T-helper 2 cell treated with Interferon-gamma antibody and Interleukin-4, amounts not matched to agents 5 μg/mL and 100 μg/mL, for 36 hours (primary cell): ENCODE results near the gene IL22.
A peak's percentile ranks its signal among the peaks of the same experiment; 100 is the strongest.

Experiments
- DNase-seq: peaks from one replicate; pipeline ENCODE4 v3.0.0; 2021; ENCODE audit warnings: low spot score
- H3K27ac Mint-ChIP-seq: one replicate; pipeline ENCODE4 v1.8.0; 2021; ENCODE audit warnings: mild to moderate bottlenecking, mixed read lengths
- H3K27me3 Mint-ChIP-seq: one replicate; pipeline ENCODE4 v1.8.0; 2021; ENCODE audit warnings: low read depth, mixed read lengths
- H3K36me3 Mint-ChIP-seq: one replicate; pipeline ENCODE4 v1.8.0; 2021; ENCODE audit warnings: low read depth, mixed read lengths
- H3K4me1 Mint-ChIP-seq: one replicate; pipeline ENCODE4 v1.8.0; 2021; ENCODE audit warnings: low read depth, mixed read lengths
- H3K4me3 Mint-ChIP-seq: one replicate; pipeline ENCODE4 v1.8.0; 2022; ENCODE audit warnings: mild to moderate bottlenecking, moderate library complexity, mixed read lengths
- H3K9me3 Mint-ChIP-seq: one replicate; pipeline ENCODE4 v1.8.0; 2021; ENCODE audit warnings: mixed read lengths

Gene IL22

DNA sequence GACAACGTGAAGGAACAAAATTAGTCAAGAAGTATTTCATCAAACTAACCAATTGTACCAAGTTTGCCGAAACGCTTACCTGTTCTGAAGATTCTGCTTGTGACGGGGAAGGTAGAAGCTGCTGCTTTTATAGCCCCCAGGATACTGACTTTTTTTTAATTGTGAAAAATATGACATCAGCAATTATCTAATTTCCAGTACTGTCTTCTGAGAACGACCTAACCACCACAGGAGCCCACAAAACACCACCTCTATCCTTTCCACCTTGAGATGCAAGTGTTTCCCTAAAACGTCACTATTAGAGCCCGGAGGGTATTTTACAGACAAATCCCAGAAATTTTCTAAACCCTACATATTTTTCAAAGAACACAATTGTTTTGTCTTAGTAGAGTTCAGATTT, at the start of gene IL22:
Gene IL22, minus strand, starts transcription at position 101 of the 400 bp plus-strand sequence. CDS start 156 bp downstream, outside the sequence.
- no peaks in the 10 kb centered on the region for H3K36me3 Mint-ChIP-seq
- no peak within 1 kb of the TSS for H3K27ac Mint-ChIP-seq
- peaks cover 1% of the 10 kb centered on the region for H3K4me1 Mint-ChIP-seq
- peaks cover 71% of the 10 kb centered on the region for H3K27me3 Mint-ChIP-seq
- no peak for DNase-seq
- no peaks in the 10 kb centered on the region for H3K9me3 Mint-ChIP-seq
- H3K4me3 Mint-ChIP-seq, result no peak within 1 kb of the TSS

DNA sequence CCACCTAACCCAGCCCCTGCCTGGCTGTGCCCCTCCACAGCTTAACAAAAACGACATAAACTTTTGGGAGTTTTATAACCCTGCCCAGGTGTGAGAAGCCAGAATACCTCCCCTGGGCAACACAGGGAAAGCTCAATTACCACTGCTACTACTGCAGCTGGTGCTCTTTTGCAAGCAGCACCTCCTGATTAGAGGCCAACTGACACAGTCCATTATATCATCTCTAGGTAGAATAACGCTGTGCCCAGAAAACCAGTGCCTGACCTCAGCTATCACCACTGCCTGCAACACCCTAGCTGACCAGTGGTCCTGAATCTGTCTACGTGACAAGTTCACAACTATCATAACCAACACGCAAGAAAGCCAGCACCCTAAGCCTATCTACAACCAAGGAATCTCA, 44.5 kb upstream of the IL22 start:
- no peak for DNase-seq
- peaks cover 56% of the 10 kb centered on the region for H3K36me3 Mint-ChIP-seq
- H3K4me1 Mint-ChIP-seq, result no peaks in the 10 kb centered on the region
- no peak overlapping the region for H3K4me3 Mint-ChIP-seq
- H3K27me3 Mint-ChIP-seq, result peaks cover 13% of the 10 kb centered on the region
- no peak overlapping the region for H3K27ac Mint-ChIP-seq
- peaks cover 14% of the 10 kb centered on the region for H3K9me3 Mint-ChIP-seq

DNA sequence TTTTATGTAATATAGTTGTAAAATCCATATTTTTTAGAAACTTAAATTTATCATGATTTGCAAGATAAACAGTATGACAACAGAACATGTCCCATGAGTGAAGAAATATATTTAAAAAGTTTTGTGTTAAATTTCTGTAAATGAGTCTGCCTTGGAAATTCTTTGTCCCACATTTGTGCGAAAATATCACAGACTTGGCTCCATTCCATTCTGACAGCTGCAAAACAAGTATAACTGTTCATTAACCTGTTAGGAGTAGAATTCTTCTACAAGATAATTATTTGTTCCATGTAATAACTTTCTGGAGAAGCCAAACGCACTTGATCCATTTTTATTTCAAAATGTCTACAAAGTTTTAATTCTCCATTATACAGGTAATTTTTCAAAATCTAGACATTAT, 40.8 kb upstream of the IL22 start:
- Mint-ChIP-seq H3K9me3 (peaks cover 3% of the 10 kb centered on the region), H3K27ac (no peak overlapping the region), H3K4me1 (peaks cover 23% of the 10 kb centered on the region), H3K27me3 (peaks cover 13% of the 10 kb centered on the region), H3K4me3 (no peak overlapping the region), H3K36me3 (peaks cover 27% of the 10 kb centered on the region)
- DNase-seq, result no peak

DNA sequence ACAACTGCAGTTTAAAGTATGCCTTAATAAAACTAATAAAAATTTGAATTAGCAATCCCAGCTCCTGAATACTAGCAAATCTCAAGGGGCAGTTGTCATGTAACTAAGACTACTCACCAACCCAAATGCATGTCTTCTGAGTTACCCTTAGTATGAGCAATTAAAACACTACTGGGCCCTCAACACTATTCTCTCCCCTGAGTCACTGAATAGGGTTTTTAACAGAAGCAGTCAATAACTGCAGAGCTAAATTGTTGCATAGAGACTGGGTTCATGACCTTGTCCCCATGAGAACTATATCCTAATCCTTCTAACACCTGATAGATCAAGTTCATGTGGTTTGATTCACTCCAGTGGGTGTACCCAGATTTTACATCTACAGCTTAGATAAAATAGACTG, 39.9 kb upstream of the IL22 start:
- no peak overlapping the region for H3K4me3 Mint-ChIP-seq
- peaks cover 21% of the 10 kb centered on the region for H3K36me3 Mint-ChIP-seq
- H3K27me3 Mint-ChIP-seq, result peaks cover 17% of the 10 kb centered on the region

DNA sequence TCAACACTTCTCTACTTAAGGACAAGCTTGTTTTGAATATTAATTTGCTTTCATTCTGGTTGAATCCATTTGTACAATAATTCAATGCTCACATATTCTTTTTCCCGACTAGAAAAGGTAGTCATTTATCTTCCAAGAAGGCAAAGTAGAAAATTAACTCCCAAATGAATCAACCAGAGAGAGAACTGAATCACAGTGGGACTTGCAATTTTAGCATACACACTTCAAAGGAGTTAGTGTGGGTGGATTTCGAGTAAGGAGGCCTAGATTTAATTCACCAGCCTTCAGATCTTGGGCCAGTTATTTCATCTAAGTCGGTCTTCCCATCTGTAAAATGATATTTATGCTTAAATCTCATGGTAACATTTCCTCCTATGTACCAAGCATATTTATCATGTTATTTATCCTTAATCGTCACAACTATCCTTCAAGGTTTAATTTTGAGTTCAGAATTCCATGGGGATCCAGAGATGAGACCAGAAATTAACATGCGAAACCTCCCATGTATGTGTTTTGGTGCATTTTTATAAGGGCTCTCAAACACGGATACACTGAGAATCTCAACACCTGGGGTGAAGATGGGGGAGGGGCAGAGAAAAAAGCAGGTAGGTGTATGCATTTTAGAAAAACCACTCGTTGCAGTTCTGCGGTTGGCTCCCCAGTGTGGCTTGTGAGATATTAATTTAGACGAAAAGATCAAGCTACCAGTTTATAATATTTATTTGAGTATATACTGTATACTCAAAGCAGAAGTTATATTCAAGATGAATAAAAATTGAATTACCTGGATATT, 38.9 kb upstream of the IL22 start:
- peaks cover 21% of the 10 kb centered on the region for H3K36me3 Mint-ChIP-seq
- no peak overlapping the region for H3K4me3 Mint-ChIP-seq
- H3K9me3 Mint-ChIP-seq, result peaks cover 5% of the 10 kb centered on the region
- peaks cover 24% of the 10 kb centered on the region for H3K27me3 Mint-ChIP-seq
- H3K27ac Mint-ChIP-seq, result no peak overlapping the region
- no peak for DNase-seq
- peaks cover 26% of the 10 kb centered on the region for H3K4me1 Mint-ChIP-seq

More for the DNA sequence above, 39.9 kb upstream of the IL22 start:
- Mint-ChIP-seq H3K27ac (no peak overlapping the region), H3K9me3 (peaks cover 3% of the 10 kb centered on the region), H3K4me1 (peaks cover 25% of the 10 kb centered on the region)
- no peak for DNase-seq

GRCh38 chr12:68291396-68292036, 38.1 kb upstream of the IL22 start:
- H3K4me3 Mint-ChIP-seq, result no peak overlapping the region
- no peak for DNase-seq
- peaks cover 31% of the 10 kb centered on the region for H3K27me3 Mint-ChIP-seq
- peaks cover 5% of the 10 kb centered on the region for H3K9me3 Mint-ChIP-seq
- peaks cover 19% of the 10 kb centered on the region for H3K36me3 Mint-ChIP-seq
- H3K27ac Mint-ChIP-seq, result no peak overlapping the region
- H3K4me1 Mint-ChIP-seq, result peaks cover 26% of the 10 kb centered on the region

DNA sequence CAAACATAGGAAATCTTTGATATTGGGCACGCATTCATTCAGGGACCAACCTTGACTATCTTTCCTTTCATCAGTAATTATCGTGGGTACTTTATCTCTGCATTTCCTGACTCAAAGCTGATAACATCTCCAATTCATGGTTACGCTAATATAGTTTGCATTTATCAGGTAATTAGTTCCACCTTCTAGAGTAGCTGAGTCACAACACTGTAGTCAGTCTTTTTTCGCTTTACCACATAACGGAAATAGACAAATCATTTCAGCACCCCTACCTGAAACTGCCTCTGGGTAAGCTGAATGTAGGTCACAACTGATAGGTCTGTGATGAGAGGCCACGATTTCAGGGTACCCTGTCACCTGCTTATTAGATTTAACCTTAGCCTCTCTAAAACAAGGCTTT, 36.7 kb upstream of the IL22 start:
- H3K36me3 Mint-ChIP-seq, result peaks cover 14% of the 10 kb centered on the region
- peak; percentile 64 for DNase-seq
- peak overlapping the region; percentile 32 for H3K4me3 Mint-ChIP-seq
- H3K9me3 Mint-ChIP-seq, result peaks cover 5% of the 10 kb centered on the region
- peaks cover 37% of the 10 kb centered on the region for H3K27me3 Mint-ChIP-seq
- H3K4me1 Mint-ChIP-seq, result peaks cover 26% of the 10 kb centered on the region
- peak overlapping the region; percentile 11 for H3K27ac Mint-ChIP-seq

- no peak overlapping the region for H3K27ac Mint-ChIP-seq
- H3K9me3 Mint-ChIP-seq, result peaks cover 5% of the 10 kb centered on the region
- no peak overlapping the region for H3K4me3 Mint-ChIP-seq
- H3K36me3 Mint-ChIP-seq, result peaks cover under 1% of the 10 kb centered on the region
- H3K4me1 Mint-ChIP-seq, result peaks cover 26% of the 10 kb centered on the region
- peaks cover 40% of the 10 kb centered on the region for H3K27me3 Mint-ChIP-seq
- no peak for DNase-seq
Measured at GRCh38 chr12:68287106-68287505, 33.7 kb upstream of the IL22 start.

DNA sequence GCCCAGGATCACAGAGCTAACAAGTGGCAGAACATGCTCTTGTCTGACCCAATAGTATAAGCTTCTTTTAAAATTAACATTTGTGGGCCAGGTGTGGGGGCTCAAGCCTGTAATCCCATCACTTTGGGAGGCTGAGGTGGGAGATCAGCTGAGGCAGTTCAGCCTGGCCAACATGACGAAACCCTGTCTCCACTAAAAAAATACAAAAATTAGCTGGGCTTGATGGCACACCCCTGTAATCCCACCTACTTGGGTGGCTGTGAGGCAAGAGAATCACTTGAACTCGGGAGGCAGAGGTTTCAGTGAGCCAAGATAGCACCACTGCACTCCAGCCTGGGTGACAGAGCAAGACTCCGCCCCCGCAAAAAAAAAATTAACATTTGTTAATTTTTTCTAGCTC, 33.0 kb upstream of the IL22 start:
- Mint-ChIP-seq H3K9me3 (peaks cover 5% of the 10 kb centered on the region), H3K36me3 (no peaks in the 10 kb centered on the region), H3K27ac (no peak overlapping the region), H3K27me3 (peaks cover 40% of the 10 kb centered on the region), H3K4me1 (peaks cover 26% of the 10 kb centered on the region), H3K4me3 (no peak overlapping the region)
- no peak for DNase-seq

- no peaks in the 10 kb centered on the region for H3K36me3 Mint-ChIP-seq
- H3K27ac Mint-ChIP-seq, result no peak overlapping the region
- H3K4me1 Mint-ChIP-seq, result peaks cover 24% of the 10 kb centered on the region
- peaks cover 40% of the 10 kb centered on the region for H3K27me3 Mint-ChIP-seq
- DNase-seq, result no peak
- no peak overlapping the region for H3K4me3 Mint-ChIP-seq
- peaks cover 5% of the 10 kb centered on the region for H3K9me3 Mint-ChIP-seq
Measured at GRCh38 chr12:68285541-68285940, 32.1 kb upstream of the IL22 start.

DNA sequence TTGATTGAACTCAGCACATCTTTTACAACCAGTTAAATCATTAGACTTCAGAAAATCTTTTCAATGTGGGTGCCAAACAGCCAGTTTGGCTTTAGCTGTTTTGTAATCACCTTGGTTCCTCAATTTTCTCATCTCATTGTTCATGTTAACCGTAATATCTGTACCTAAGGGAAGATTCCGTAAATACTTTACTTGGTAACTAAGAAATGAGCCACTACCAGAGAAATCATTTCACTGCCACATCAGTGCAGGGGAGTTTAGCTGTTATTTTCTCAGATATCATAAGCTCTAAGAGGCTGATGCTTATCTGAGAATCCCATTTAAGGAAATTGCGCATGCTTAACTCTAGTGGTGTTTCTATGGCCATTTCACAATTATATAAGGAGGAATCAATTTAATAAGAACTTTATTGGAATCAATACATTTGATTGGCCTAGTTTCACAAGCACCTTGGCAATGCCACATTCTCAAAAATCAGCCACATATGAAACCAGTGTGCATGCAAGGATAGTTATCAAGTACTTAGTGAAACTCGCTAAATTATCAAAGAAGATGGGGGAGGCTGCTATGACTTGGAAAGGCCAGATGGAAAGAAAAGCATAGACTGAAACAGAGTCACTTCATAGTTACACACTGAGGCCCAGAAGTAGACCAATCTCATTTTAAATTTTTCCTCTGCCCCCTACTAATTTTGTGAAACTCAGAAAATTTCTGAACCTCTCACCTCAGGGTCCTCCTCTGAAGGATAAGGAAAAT, 28.1 kb upstream of the IL22 start:
- Mint-ChIP-seq H3K9me3 (no peaks in the 10 kb centered on the region), H3K27ac (no peak overlapping the region), H3K27me3 (peaks cover 25% of the 10 kb centered on the region), H3K4me1 (peaks cover 35% of the 10 kb centered on the region), H3K4me3 (no peak overlapping the region), H3K36me3 (no peaks in the 10 kb centered on the region)
- no peak for DNase-seq

GRCh38 chr12:68280240-68280639, 26.8 kb upstream of the IL22 start:
- no peaks in the 10 kb centered on the region for H3K9me3 Mint-ChIP-seq
- H3K4me1 Mint-ChIP-seq, result peaks cover 38% of the 10 kb centered on the region
- no peak for DNase-seq
- no peak overlapping the region for H3K4me3 Mint-ChIP-seq
- no peaks in the 10 kb centered on the region for H3K36me3 Mint-ChIP-seq
- peaks cover 26% of the 10 kb centered on the region for H3K27me3 Mint-ChIP-seq
- H3K27ac Mint-ChIP-seq, result no peak overlapping the region

DNA sequence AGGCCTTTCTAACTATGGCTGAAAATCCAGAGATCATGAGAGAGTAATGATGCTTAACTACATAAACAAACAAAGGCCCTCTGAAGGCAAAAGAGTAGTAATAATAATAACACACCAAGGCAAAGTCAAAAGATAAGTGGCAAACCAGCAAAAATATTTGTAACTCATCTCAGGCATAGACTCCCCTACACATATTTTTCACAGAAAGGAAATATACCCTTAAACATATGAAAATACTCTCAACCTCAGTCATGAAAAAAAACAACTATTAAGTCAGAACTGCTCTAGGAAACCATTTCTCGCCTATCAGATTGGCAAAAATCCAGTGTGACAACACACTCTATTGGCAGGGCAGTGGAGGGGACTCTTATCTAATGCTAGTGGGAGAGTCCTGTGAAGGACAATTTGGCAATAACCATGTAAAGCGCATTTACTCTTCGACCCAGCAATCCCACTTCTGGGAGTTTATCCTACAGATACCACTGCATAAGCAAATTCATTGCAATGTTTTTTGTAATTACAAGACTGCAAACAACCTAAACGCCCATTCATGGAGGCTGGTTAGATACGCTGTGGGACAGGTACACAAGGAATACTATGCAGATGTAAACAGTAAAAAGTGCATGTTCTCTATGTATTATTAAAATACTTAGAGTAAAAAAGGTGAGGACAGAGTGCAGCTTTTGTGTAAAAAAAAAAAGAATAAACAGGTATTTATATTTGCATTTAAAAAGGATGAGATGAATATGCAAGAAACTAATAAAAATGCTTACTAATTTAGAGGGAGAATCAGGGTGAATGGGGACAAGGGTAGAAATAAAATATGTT, 26.0 kb upstream of the IL22 start:
- H3K27ac Mint-ChIP-seq, result no peak overlapping the region
- no peak for DNase-seq
- peaks cover 38% of the 10 kb centered on the region for H3K4me1 Mint-ChIP-seq
- H3K27me3 Mint-ChIP-seq, result peaks cover 22% of the 10 kb centered on the region
- H3K4me3 Mint-ChIP-seq, result no peak overlapping the region
- H3K9me3 Mint-ChIP-seq, result no peaks in the 10 kb centered on the region
- no peaks in the 10 kb centered on the region for H3K36me3 Mint-ChIP-seq
